Psoas muscle (tissue), 8 donors: ENCODE results near the gene CDC37L1. TPM values are rescaled to one million over a fixed set of nuclear protein-coding genes. Genes with fewer than 3 reads are reported as not detected.
A peak's percentile ranks its signal among the peaks of the same experiment; 100 is the strongest.

ENCODE experiments used
- ATAC-seq, 4 donors: fragments of 200-7000 bp; cut with Tn5 transposase; one replicate each; pipeline ENCODE4 v1.9.1; 2020; ENCODE audit warnings: moderate library complexity in 3 of 4, mild to moderate bottlenecking in 2 of 4
- DNase-seq, 2 donors: peaks; one replicate each; pipeline ENCODE4 v3.0.0-alpha.2; 2020
- H3K27ac ChIP-seq: fragments of 200-600 bp; one replicate; pipeline ENCODE4 v1.8.0; 2022
- H3K27me3 ChIP-seq, 3 donors: fragments of 200-600 bp in 1 of 3; one replicate each; pipeline versions ENCODE4 v1.6.1 to v1.8.0; 2013 to 2022; ENCODE audit warnings: low read length in 2 of 3, mild to moderate bottlenecking in 2 of 3, moderate library complexity in 1 of 3; ENCODE audit not compliant: insufficient read depth in 3 of 3
- H3K36me3 ChIP-seq, 2 donors: fragments of 200-600 bp in 1 of 2; one replicate each; pipeline versions ENCODE4 v1.6.1 to v1.8.0; 2013 to 2022; ENCODE audit warnings: low read depth in 1 of 2, mild to moderate bottlenecking in 1 of 2, moderate library complexity in 1 of 2; ENCODE audit not compliant: insufficient read depth in 1 of 2
- H3K4me1 ChIP-seq: fragments of 200-600 bp; one replicate; pipeline ENCODE4 v1.8.0; 2022
- H3K4me3 ChIP-seq: fragments of 200-600 bp; one replicate; pipeline ENCODE4 v1.8.0; 2022; ENCODE audit warnings: mild to moderate bottlenecking
- H3K9me3 ChIP-seq: fragments of 200-600 bp; one replicate; pipeline ENCODE4 v1.8.0; 2022
- CTCF ChIP-seq: fragments of 200-600 bp; IDR thresholded peaks from one replicate; pipeline ENCODE4 v1.8.0; 2022; ENCODE audit warnings: antibody characterized with exemption
- WGBS, 3 donors: extraction: QIAGEN DNeasy Blood & Tissue Kit; methylation state at CpG; one replicate each; pipeline versions ENCODE4 v1.1.6 to v1.1.7; 2013; 5-methylcytosine and 5-hydroxymethylcytosine counted together
- intact Hi-C, 2 donors: fragments of 100-400 bp; cut with DNase I; formaldehyde crosslinking; loops; one replicate each; pipeline versions ENCODE4 v1.11.0 to v1.14.2; 2022
- polyA plus RNA-seq, 3 donors: library from polyadenylated mRNA; stranded (reverse); fragments of 200-250 nt; gene quantifications; one replicate each; pipeline ENCODE4 v1.2.3, GENCODE V29; 2013
- total RNA-seq, 4 donors: library from RNA; stranded (reverse); fragmentation: NEBNext Ultra II Directional in 2 of 4; extraction: Animal tissue kit (Norgen Biotek cat#: 25700) in 2 of 4; gene quantifications; one replicate each; pipeline versions ENCODE4 v1.2.1 to v1.2.4, GENCODE V29; 2021 to 2023
- donor health status: healthy with polysubstance abuse.
- donor health status: DM: no; HTN: no; CAD: no; lungs with moderate emphysema.
- donor health status: Bipolar disorder and iron deficiency.
- donor health status: healthy.
- donor health status: DM: yes; HTN: yes; CAD: no.
- donor health status: DM: no; HTN: no; CAD: no.
- donor health status: DM: no; HTN: no; CAD: no.
- donor health status: DM: yes; HTN: yes; CAD: no.

CDC37L1 gene
- total and polyA plus RNA-seq, 7 donors, result 46.7 to 184 (median 87.8) TPM

DNA sequence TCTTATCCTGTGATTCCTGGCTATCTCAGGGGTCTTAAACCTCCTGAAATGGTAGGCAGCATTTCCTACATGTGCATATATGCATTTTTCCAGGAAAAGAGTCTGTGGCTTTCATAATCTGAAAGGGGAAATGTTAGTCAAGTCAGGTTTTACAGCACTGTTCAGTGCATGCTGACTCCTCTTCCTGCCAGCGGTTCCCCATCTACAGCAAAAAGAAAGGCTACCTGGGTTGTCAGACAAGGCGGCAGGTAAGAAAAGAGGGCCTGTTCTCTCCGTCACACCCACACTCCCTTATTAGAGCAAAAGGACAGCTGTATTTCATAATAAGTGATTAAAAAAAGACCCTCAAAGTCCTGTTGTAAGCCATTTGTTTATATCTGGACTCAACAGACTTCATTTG lies 8.8 kb upstream of the CDC37L1 start:
- TF ChIP-seq CTCF, result no peak
- WGBS, 3 donors, result 89 to 91% (median 91%) methylated on average over 3 of the region's 3 CpGs
- H3K36me3 ChIP-seq, result no peaks in the 10 kb centered on the region
- H3K27me3 ChIP-seq, result no peaks in the 10 kb centered on the region
- H3K4me1 ChIP-seq, result peaks cover 10% of the 10 kb centered on the region
- H3K9me3 ChIP-seq, result no peaks in the 10 kb centered on the region
- H3K4me3 ChIP-seq, result no peak overlapping the region
- H3K27ac ChIP-seq, result no peak overlapping the region
- intact Hi-C loops, result no loop called here
- no peak for DNase-seq
- ATAC-seq, result no peak

- intact Hi-C loops, result no loop called here
- ATAC-seq (no peak), DNase-seq (no peak)
- TF ChIP-seq CTCF, result no peak
- no peaks in the 10 kb centered on the region for H3K27me3 ChIP-seq
- H3K27ac ChIP-seq, result no peak overlapping the region
- H3K9me3 ChIP-seq, result no peaks in the 10 kb centered on the region
- 96 to 100% (median 100%) methylated on average over 1 of the region's 1 CpG for WGBS, 3 donors
- no peak overlapping the region for H3K4me3 ChIP-seq
- peaks cover 3% of the 10 kb centered on the region for H3K4me1 ChIP-seq
- no peaks in the 10 kb centered on the region for H3K36me3 ChIP-seq
These were observed 7.6 kb upstream of the CDC37L1 start for GRCh38 chr9:4671737-4672136.

DNA sequence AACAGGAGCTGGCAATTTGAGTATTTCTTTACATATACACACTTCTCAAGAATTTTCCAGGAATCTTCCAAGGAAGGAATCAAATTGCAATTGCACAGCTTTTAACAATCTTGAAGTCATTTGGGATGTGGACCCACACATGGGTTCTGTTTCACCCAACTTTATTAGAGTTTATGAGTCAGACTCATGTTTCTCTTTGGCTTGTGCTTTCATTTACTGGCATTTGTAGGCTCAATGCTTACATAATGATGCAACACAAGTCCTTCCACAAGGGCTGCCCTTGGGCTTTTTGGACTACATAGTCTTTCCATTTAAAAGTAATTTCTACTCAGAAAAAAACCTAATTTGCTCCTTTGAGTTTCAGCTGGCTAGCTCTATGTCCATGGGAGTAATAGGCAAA lies 4.6 kb upstream of the CDC37L1 start:
- peak overlapping the region; percentile 34 for H3K27ac ChIP-seq
- no peak for TF ChIP-seq CTCF
- peaks cover 11% of the 10 kb centered on the region for H3K4me1 ChIP-seq
- H3K27me3 ChIP-seq, result no peaks in the 10 kb centered on the region
- H3K36me3 ChIP-seq, result no peaks in the 10 kb centered on the region
- intact Hi-C loops, result no loop called here
- no peaks in the 10 kb centered on the region for H3K9me3 ChIP-seq
- ATAC-seq (no peak), DNase-seq (no peak)
- no peak overlapping the region for H3K4me3 ChIP-seq

GRCh38 chr9:4677392-4677791 lies 2.0 kb upstream of the CDC37L1 start:
- no peaks in the 10 kb centered on the region for H3K36me3 ChIP-seq
- ATAC-seq (no peak), DNase-seq (no peak)
- H3K9me3 ChIP-seq, result no peaks in the 10 kb centered on the region
- peak overlapping the region; percentile 36 for H3K27ac ChIP-seq
- H3K4me3 ChIP-seq, result no peak overlapping the region
- intact Hi-C loops, result no loop called here
- H3K27me3 ChIP-seq, result no peaks in the 10 kb centered on the region
- peaks cover 24% of the 10 kb centered on the region for H3K4me1 ChIP-seq
- 54 to 95% (median 88%) methylated on average over 3 of the region's 3 CpGs for WGBS, 3 donors
- no peak for TF ChIP-seq CTCF

GRCh38 chr9:4678679-4679267 lies 596 bp upstream of the CDC37L1 start:
- H3K9me3 ChIP-seq, result no peaks in the 10 kb centered on the region
- DNase-seq (no peak), ATAC-seq (no peak)
- intact Hi-C loops, result no loop called here
- H3K4me3 ChIP-seq, result peak overlapping the region; percentile 78
- no peaks in the 10 kb centered on the region for H3K27me3 ChIP-seq
- WGBS, 3 donors, result 1 to 2% (median 1%) methylated on average over 16 of the region's 16 CpGs
- peaks cover 33% of the 10 kb centered on the region for H3K4me1 ChIP-seq
- peak overlapping the region; percentile 96 for H3K27ac ChIP-seq
- no peaks in the 10 kb centered on the region for H3K36me3 ChIP-seq
- no peak for TF ChIP-seq CTCF
